Panc1 (cell line): ENCODE data around the gene KLK13. TPM values are rescaled to one million over a fixed set of nuclear protein-coding genes. Genes with fewer than 3 reads are reported as not detected.

Experiments
- ATAC-seq: fragments of 200-7000 bp; cut with Tn5 transposase; 2 replicates; pipeline ENCODE4 v1.9.1; 2020; ENCODE audit warnings: mild to moderate bottlenecking, moderate library complexity
- BruUV-seq: library from RNA; stranded (reverse); fragments of 400-500 nt; replicated peaks from 2 replicates; lab custom pipeline; 2021; lab: Mats Ljungman, UMichigan
- CTCF ChIA-PET: fragments of 300-600 bp; sonication (Branson Sonifier 250); formaldehyde crosslinking; loops from one replicate; lab custom pipeline; 2022; ENCODE audit warnings: antibody characterized with exemption; lab: Charles Lee
- POLR2A ChIA-PET: fragments of 300-600 bp; sonication (Branson Sonifier 250); formaldehyde crosslinking; loops from one replicate; lab custom pipeline; 2022; ENCODE audit warnings: antibody characterized with exemption; lab: Charles Lee
- DNase-seq: peaks from one replicate; pipeline ENCODE4 v3.0.0-alpha.2; 2010; ENCODE audit warnings: low read depth, low spot score
- H3K27ac ChIP-seq: 2 replicates; pipeline ENCODE4 v1.5.1; 2011; ENCODE audit warnings: mild to moderate bottlenecking, low read length, inconsistent platforms
- H3K27me3 ChIP-seq: fragments of 200-500 bp; sonication (Bioruptor generic); 2 replicates; pipeline ENCODE4 v1.6.0; 2014; ENCODE audit warnings: low read length, inconsistent platforms; ENCODE audit not compliant: control insufficient read depth, insufficient read depth
- H3K36me3 ChIP-seq: fragments of 200-500 bp; sonication (Bioruptor generic); 2 replicates; pipeline ENCODE4 v1.5.1; 2014; ENCODE audit warnings: inconsistent platforms, mild to moderate bottlenecking, low read length, moderate library complexity; ENCODE audit not compliant: control insufficient read depth, insufficient read depth
- H3K4me1 ChIP-seq: 2 replicates; pipeline ENCODE4 v1.5.1; 2011; ENCODE audit warnings: inconsistent platforms, mild to moderate bottlenecking, low read length, moderate library complexity; ENCODE audit not compliant: control insufficient read depth, insufficient read depth
- H3K4me3 ChIP-seq, 2 experiments: 2 replicates each; pipeline ENCODE4 v1.5.1; 2011 to 2012; ENCODE audit warnings: low read depth in 2 of 2, low read length in 2 of 2, mild to moderate bottlenecking in 2 of 2, inconsistent platforms in 1 of 2, moderate library complexity in 1 of 2
- H3K9me3 ChIP-seq: fragments of 200-500 bp; sonication (Bioruptor generic); 2 replicates; pipeline ENCODE4 v1.5.1; 2014; ENCODE audit warnings: low read depth, mild to moderate bottlenecking, inconsistent platforms, low read length, moderate library complexity; ENCODE audit not compliant: control insufficient read depth, insufficient read depth
- POLR2AphosphoS5 ChIP-seq: IDR thresholded peaks from 2 replicates; pipeline ENCODE4 v1.6.1; 2012; ENCODE audit warnings: mild to moderate bottlenecking, low read depth, low read length, moderate library complexity
- REST ChIP-seq, 2 experiments: IDR thresholded peaks; 2 replicates each; pipeline ENCODE4 v1.6.1; 2011 to 2012; ENCODE audit warnings: low read depth in 2 of 2, control low read depth in 1 of 2, low read length in 1 of 2, mild to moderate bottlenecking in 1 of 2, moderate library complexity in 1 of 2; ENCODE audit not compliant: insufficient read depth in 1 of 2
- SIN3A ChIP-seq: IDR thresholded peaks from 2 replicates; pipeline ENCODE4 v1.6.1; 2012; ENCODE audit warnings: low read depth, mild to moderate bottlenecking, low read length, moderate library complexity, borderline replicate concordance; ENCODE audit not compliant: insufficient read depth
- TCF7L2 ChIP-seq: IDR thresholded peaks from 2 replicates; pipeline ENCODE4 v1.6.1; 2011; ENCODE audit warnings: mild to moderate bottlenecking, low read depth, low read length, inconsistent platforms
- in situ Hi-C: cut with HindIII; loops from 2 replicates; pipeline ENCODE4 v1.10.0; 2016; ENCODE audit warnings: low sequenced_read_pairs, low pct_unique_long_range_greater_than_20kb
- intact Hi-C: fragments of 100-400 bp; cut with micrococcal nuclease; formaldehyde crosslinking; loops from one replicate; pipeline ENCODE4 v1.10.0; 2022; ENCODE audit not compliant: unreplicated experiment
- total RNA-seq: library from RNA; stranded (reverse); gene quantifications from one replicate; pipeline ENCODE4 v1.2.1, GENCODE V29; 2021; ENCODE audit not compliant: unreplicated experiment
- TF ChIP-seq, protein P1 (sequence below): fragments of 450-650 bp; IDR thresholded peaks from 2 replicates; pipeline ENCODE4 v1.5.1; 2017; ENCODE audit warnings: mild to moderate bottlenecking

The KLK13 gene
- total RNA-seq, 1 experiment from 2014 or later, result not detected

DNA sequence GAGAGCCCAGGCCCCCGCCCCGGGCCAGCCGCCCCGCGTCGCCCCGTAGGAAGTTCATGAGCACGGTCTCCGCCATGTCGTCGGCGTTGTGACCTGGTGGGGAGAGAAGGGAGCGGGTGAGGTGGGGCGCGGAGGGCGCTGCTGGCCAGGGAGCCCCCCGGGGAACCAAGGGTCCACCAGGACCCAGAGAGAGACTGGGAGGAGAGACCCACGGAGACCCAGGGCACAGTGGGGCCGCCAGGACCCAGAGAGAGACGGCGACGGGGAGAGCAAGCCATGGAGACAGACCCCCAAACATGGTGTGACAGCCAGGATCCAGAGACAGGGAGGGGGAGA is 34.1 kb upstream of the KLK13 start:
- DNase-seq, result no peak
- ChIA-PET POLR2A (no interaction called here), CTCF (no interaction called here)
- in situ Hi-C loops, result no loop called here
- Histone ChIP-seq H3K9me3 (no peaks in the 10 kb centered on the region), H3K4me3 (no peak overlapping the region), H3K27me3 (no peaks in the 10 kb centered on the region), H3K36me3 (no peaks in the 10 kb centered on the region), H3K4me1 (no peaks in the 10 kb centered on the region), H3K27ac (no peak overlapping the region)
- TF ChIP-seq, protein P1, sequence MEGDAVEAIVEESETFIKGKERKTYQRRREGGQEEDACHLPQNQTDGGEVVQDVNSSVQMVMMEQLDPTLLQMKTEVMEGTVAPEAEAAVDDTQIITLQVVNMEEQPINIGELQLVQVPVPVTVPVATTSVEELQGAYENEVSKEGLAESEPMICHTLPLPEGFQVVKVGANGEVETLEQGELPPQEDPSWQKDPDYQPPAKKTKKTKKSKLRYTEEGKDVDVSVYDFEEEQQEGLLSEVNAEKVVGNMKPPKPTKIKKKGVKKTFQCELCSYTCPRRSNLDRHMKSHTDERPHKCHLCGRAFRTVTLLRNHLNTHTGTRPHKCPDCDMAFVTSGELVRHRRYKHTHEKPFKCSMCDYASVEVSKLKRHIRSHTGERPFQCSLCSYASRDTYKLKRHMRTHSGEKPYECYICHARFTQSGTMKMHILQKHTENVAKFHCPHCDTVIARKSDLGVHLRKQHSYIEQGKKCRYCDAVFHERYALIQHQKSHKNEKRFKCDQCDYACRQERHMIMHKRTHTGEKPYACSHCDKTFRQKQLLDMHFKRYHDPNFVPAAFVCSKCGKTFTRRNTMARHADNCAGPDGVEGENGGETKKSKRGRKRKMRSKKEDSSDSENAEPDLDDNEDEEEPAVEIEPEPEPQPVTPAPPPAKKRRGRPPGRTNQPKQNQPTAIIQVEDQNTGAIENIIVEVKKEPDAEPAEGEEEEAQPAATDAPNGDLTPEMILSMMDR, result no peak
- TF ChIP-seq POLR2AphosphoS5, result no peak
- no peak for TF ChIP-seq SIN3A
- TF ChIP-seq REST (IDR thresholded peaks at IDR 0.05; ENCODE audit: insufficient read depth in 1 of 2, low read depth in 2 of 2, low read length in 1 of 2), result no peak
- TF ChIP-seq TCF7L2, result no peak
- ATAC-seq, result no peak
- no TSS peak for BruUV-seq
- intact Hi-C loops, result loop anchor here (10.0 kb wide), 1 partner anchor 174 kb away; no protein-coding TSS in a partner anchor

- DNase-seq, result no peak
- intact Hi-C loops (loop anchor here (10.0 kb wide), 1 partner anchor 174 kb away; no protein-coding TSS in a partner anchor), in situ Hi-C loops (no loop called here)
- Histone ChIP-seq H3K9me3 (no peaks in the 10 kb centered on the region), H3K27ac (no peak overlapping the region), H3K36me3 (no peaks in the 10 kb centered on the region), H3K4me3 (no peak overlapping the region), H3K27me3 (no peaks in the 10 kb centered on the region), H3K4me1 (no peaks in the 10 kb centered on the region)
- no peak for ATAC-seq
- POLR2A ChIA-PET, result no interaction called here
- BruUV-seq, result no TSS peak
- CTCF ChIA-PET, result no interaction called here
- no peak for TF ChIP-seq REST (IDR thresholded peaks at IDR 0.05; ENCODE audit: insufficient read depth in 1 of 2, low read depth in 2 of 2, low read length in 1 of 2)
- TF ChIP-seq TCF7L2, result no peak
- no peak for TF ChIP-seq POLR2AphosphoS5
- TF ChIP-seq SIN3A, result no peak
- TF ChIP-seq, protein P1, result no peak
Observed at GRCh38 chr19:51098365-51099046, 33.6 kb upstream of the KLK13 start.
